Measurements from ENCODE around the gene RAMP1.

RAMP1 gene

DNA sequence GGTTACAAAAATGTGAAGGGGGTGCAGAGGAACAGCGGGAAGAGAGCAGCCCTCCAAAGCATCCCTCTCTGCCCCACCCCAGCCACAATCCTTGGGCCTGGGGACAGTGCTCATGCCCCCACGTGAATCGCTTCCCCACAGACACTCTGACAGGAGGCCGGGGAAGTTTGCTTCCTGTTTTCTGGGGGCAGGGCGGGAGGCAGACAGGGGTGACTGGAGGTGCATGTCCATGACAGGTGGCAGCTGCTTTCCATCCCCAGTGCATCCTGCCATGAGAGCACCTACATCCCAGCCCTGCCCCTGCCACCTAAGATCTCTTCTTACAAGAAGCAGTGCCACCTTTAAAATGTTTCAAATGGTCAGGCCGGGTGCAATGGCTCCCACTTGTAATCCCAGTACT lies 60.2 kb downstream of the RAMP1 start:
- WGBS (ENCODE audit: insufficient coverage, insufficient read length) = no CpG with 5 or more reads among the region's 6 CpGs

DNA sequence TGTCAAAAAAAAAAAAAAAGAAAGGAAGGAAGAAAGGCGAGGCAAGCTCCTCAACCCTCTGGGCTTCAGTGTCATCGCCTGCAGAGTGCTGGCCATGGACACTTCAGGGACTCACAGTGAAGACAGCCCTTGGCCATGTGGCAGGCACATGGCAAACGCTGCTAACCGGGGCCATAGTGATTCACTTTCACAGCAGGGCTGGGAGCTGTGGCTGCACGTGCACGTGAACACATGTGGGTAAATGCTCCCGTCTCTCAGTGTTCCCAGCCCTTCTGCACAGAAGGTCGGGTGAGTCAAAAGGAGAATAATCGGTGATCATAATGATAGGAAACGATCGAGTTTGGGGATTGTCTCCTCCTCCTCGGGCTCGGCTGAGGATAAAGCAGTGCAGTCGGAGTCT lies 61.2 kb downstream of the RAMP1 start:
- H3K4me3 ChIP-seq (ENCODE audit: low read length) = no peak overlapping the region
- H3K36me3 ChIP-seq (ENCODE audit: control insufficient read depth, insufficient read depth, low read length) = no peaks in the 10 kb centered on the region
- WGBS (ENCODE audit: insufficient coverage, insufficient read length) = no CpG with 5 or more reads among the region's 14 CpGs
- no peak for DNase-seq (ENCODE audit: low read depth, low spot score)
- H3K4me1 ChIP-seq (ENCODE audit: control insufficient read depth, insufficient read depth, low read length) = peaks cover 6% of the 10 kb centered on the region; the same call in 1 of the 2 replicates
- no peaks in the 10 kb centered on the region for H3K9me3 ChIP-seq (ENCODE audit: control insufficient read depth, insufficient read depth, low read length)
- no peaks in the 10 kb centered on the region for H3K27me3 ChIP-seq (ENCODE audit: control insufficient read depth, insufficient read depth, low read length)
- H3K27ac ChIP-seq (ENCODE audit: low read length) = no peak overlapping the region

More for the DNA sequence above, 60.2 kb downstream of the RAMP1 start:
- Histone ChIP-seq H3K4me3 (ENCODE audit: low read length) (no peak overlapping the region), H3K36me3 (ENCODE audit: control insufficient read depth, insufficient read depth, low read length) (no peaks in the 10 kb centered on the region), H3K9me3 (ENCODE audit: control insufficient read depth, insufficient read depth, low read length) (no peaks in the 10 kb centered on the region), H3K27me3 (ENCODE audit: control insufficient read depth, insufficient read depth, low read length) (no peaks in the 10 kb centered on the region), H3K27ac (ENCODE audit: low read length) (no peak overlapping the region), H3K4me1 (ENCODE audit: control insufficient read depth, insufficient read depth, low read length) (peaks cover 6% of the 10 kb centered on the region; the same call in 1 of the 2 replicates)
- no peak for DNase-seq (ENCODE audit: low read depth, low spot score)

DNA sequence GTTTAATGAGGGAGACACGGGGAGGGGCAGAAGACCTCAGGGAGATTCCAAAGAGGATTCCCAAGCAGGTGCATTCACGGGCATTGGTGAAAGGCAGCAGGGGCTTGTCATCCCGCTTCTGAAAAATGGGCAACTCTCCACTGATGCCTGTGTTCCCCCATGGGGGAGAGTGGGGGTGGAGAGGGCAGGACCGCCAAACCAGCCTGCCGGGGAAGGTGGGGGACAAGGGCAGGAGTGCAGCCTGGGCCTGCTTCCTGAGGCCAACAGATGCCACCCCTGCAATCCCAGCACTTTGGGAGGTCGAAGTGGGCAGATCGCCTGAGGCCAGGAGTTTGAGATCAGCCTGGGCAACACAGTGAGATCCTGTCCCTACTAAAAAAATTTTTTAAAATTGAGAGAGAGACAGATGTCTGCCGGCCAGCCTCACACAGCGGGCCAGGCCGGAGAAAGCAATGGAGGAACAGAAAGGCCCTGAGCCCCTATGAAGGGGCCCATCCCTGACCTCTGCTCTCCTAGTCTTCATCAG lies 62.6 kb downstream of the RAMP1 start:
- Histone ChIP-seq H3K9me3 (ENCODE audit: control insufficient read depth, insufficient read depth, low read length) (no peaks in the 10 kb centered on the region), H3K36me3 (ENCODE audit: control insufficient read depth, insufficient read depth, low read length) (no peaks in the 10 kb centered on the region), H3K4me3 (ENCODE audit: low read length) (no peak overlapping the region), H3K4me1 (ENCODE audit: control insufficient read depth, insufficient read depth, low read length) (peaks cover 6% of the 10 kb centered on the region; the same call in 1 of the 2 replicates), H3K27ac (ENCODE audit: low read length) (no peak overlapping the region), H3K27me3 (ENCODE audit: control insufficient read depth, insufficient read depth, low read length) (no peaks in the 10 kb centered on the region)
- WGBS (ENCODE audit: insufficient coverage, insufficient read length) = no CpG with 5 or more reads among the region's 10 CpGs
- no peak for DNase-seq (ENCODE audit: low read depth, low spot score)

- no peak overlapping the region for H3K4me3 ChIP-seq (ENCODE audit: low read length)
Observed at GRCh38 chr2:237922641-237923361, 63.4 kb downstream of the RAMP1 start.

DNA sequence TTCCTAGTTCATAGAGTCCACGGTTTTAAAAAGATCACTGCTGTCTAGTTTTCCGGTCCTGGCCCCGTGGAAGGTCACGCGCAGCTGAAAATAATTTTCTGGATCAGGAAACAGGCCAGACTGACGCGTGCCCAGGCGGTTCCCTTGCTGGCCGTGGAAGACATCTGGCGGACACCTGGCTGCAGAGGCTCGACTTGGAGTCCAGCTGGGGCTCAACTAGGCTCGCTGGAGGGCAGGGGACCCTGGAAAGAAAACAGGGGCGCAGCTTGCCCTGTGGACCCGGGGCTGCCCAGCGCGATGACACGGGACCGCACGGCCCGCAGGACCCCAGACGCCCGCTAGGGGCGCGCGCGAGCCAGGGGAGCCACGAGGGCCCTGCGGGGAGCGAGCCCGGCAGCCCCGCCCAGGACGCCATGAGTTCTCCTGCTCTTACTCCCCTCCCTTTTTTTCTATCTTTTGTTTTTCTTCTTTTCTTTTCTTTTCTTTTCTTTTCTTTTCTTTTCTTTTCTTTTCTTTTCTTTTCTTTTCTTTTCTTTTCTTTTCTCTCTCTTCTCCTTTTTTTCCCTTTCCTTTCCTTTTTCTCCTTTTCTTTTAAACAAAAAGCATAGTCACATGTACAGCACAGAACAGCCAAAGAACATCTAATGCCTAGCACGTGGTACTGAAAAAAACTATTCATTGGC lies 64.2 kb downstream of the RAMP1 start:
- peaks cover 6% of the 10 kb centered on the region; the same call in 1 of the 2 replicates for H3K4me1 ChIP-seq (ENCODE audit: control insufficient read depth, insufficient read depth, low read length)
- H3K27ac ChIP-seq (ENCODE audit: low read length) = no peak overlapping the region
- H3K4me3 ChIP-seq (ENCODE audit: low read length) = no peak overlapping the region
- no CpG with 5 or more reads among the region's 33 CpGs for WGBS (ENCODE audit: insufficient coverage, insufficient read length)
- H3K36me3 ChIP-seq (ENCODE audit: control insufficient read depth, insufficient read depth, low read length) = no peaks in the 10 kb centered on the region
- no peaks in the 10 kb centered on the region for H3K27me3 ChIP-seq (ENCODE audit: control insufficient read depth, insufficient read depth, low read length)
- peak; percentile 25 for DNase-seq (ENCODE audit: low read depth, low spot score)
- H3K9me3 ChIP-seq (ENCODE audit: control insufficient read depth, insufficient read depth, low read length) = no peaks in the 10 kb centered on the region

More at GRCh38 chr2:237922641-237923361, 63.4 kb downstream of the RAMP1 start:
- no CpG with 5 or more reads among the region's 13 CpGs for WGBS (ENCODE audit: insufficient coverage, insufficient read length)
- Histone ChIP-seq H3K4me1 (ENCODE audit: control insufficient read depth, insufficient read depth, low read length) (peaks cover 6% of the 10 kb centered on the region; the same call in 1 of the 2 replicates), H3K36me3 (ENCODE audit: control insufficient read depth, insufficient read depth, low read length) (no peaks in the 10 kb centered on the region), H3K27me3 (ENCODE audit: control insufficient read depth, insufficient read depth, low read length) (no peaks in the 10 kb centered on the region), H3K27ac (ENCODE audit: low read length) (no peak overlapping the region), H3K9me3 (ENCODE audit: control insufficient read depth, insufficient read depth, low read length) (no peaks in the 10 kb centered on the region)
- no peak for DNase-seq (ENCODE audit: low read depth, low spot score)

DNA sequence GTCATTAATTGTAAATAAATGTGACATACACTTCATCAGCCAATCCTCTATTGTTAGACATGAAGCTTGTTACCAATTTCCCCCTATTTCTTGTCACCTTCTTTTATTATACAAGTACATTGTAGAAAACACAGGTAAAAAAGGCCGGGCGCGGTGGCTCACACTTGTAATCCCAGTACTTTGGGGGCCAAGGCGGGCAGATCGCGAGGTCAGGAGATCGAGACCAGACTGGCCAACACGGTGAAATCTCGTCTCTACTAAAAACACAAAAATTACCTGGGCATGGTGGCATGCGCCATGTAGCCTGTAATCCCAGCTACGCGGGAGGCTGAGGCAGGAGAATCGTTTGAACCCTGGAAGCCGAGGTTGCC lies 64.7 kb downstream of the RAMP1 start:
- H3K4me3 ChIP-seq (ENCODE audit: low read length) = no peak overlapping the region
- no CpG with 5 or more reads among the region's 14 CpGs for WGBS (ENCODE audit: insufficient coverage, insufficient read length)
- H3K27ac ChIP-seq (ENCODE audit: low read length) = no peak overlapping the region
- H3K9me3 ChIP-seq (ENCODE audit: control insufficient read depth, insufficient read depth, low read length) = no peaks in the 10 kb centered on the region
- H3K4me1 ChIP-seq (ENCODE audit: control insufficient read depth, insufficient read depth, low read length) = peaks cover 6% of the 10 kb centered on the region; the same call in 1 of the 2 replicates
- no peaks in the 10 kb centered on the region for H3K27me3 ChIP-seq (ENCODE audit: control insufficient read depth, insufficient read depth, low read length)
- no peak for DNase-seq (ENCODE audit: low read depth, low spot score)
- H3K36me3 ChIP-seq (ENCODE audit: control insufficient read depth, insufficient read depth, low read length) = no peaks in the 10 kb centered on the region

DNA sequence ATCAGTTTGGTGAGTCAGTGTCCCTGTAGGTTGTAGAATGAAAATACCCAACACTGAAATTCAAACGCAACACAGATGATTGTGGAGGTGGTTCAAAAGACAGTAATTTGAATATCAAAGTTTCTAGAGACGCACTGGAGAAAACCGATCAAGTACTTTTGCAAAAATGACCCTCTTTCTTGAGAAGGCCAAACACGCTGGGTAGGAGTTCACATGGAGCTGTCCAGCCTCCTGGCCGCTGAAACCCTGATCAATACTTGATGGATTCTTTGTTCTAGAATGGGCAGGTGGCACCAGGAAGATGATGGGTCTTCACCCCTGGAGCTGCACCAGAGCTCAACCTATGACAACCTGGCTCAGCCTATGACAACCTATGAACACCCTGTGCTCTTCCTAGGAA lies 67.7 kb downstream of the RAMP1 start:
- H3K4me1 ChIP-seq (ENCODE audit: control insufficient read depth, insufficient read depth, low read length) = peaks cover 6% of the 10 kb centered on the region; the same call in 1 of the 2 replicates
- H3K27me3 ChIP-seq (ENCODE audit: control insufficient read depth, insufficient read depth, low read length) = no peaks in the 10 kb centered on the region
- no peak overlapping the region for H3K27ac ChIP-seq (ENCODE audit: low read length)
- H3K36me3 ChIP-seq (ENCODE audit: control insufficient read depth, insufficient read depth, low read length) = no peaks in the 10 kb centered on the region
- no CpG with 5 or more reads among the region's 5 CpGs for WGBS (ENCODE audit: insufficient coverage, insufficient read length)
- no peak overlapping the region for H3K4me3 ChIP-seq (ENCODE audit: low read length)
- no peak for DNase-seq (ENCODE audit: low read depth, low spot score)
- H3K9me3 ChIP-seq (ENCODE audit: control insufficient read depth, insufficient read depth, low read length) = no peaks in the 10 kb centered on the region

DNA sequence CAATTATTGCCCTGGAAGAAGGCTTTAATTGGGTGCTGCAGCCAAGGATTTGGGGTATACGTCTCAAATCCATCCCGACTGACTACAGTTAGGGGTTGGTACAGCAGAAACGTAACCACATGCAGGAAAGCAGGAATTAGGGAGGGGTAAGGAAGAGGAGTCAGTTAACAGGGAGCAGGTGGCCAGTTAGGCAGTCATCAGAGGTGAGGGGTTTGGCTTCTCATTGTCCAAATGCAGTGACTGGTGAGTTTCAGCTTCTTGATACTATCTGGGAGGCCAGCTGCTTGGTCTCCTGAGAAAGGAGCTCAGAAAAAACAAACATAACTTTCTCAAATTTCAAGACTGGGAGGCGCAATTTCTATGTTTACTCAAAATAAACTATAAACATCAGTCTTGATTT lies 68.6 kb downstream of the RAMP1 start:
- no peak overlapping the region for H3K4me3 ChIP-seq (ENCODE audit: low read length)
- H3K36me3 ChIP-seq (ENCODE audit: control insufficient read depth, insufficient read depth, low read length) = no peaks in the 10 kb centered on the region
- DNase-seq (ENCODE audit: low read depth, low spot score) = no peak
- no peaks in the 10 kb centered on the region for H3K9me3 ChIP-seq (ENCODE audit: control insufficient read depth, insufficient read depth, low read length)
- no peaks in the 10 kb centered on the region for H3K27me3 ChIP-seq (ENCODE audit: control insufficient read depth, insufficient read depth, low read length)
- no CpG with 5 or more reads among the region's 4 CpGs for WGBS (ENCODE audit: insufficient coverage, insufficient read length)
- no peak overlapping the region for H3K27ac ChIP-seq (ENCODE audit: low read length)
- peaks cover 2% of the 10 kb centered on the region; the same call in 1 of the 2 replicates for H3K4me1 ChIP-seq (ENCODE audit: control insufficient read depth, insufficient read depth, low read length)

- H3K36me3 ChIP-seq (ENCODE audit: control insufficient read depth, insufficient read depth, low read length) = no peaks in the 10 kb centered on the region
- H3K27me3 ChIP-seq (ENCODE audit: control insufficient read depth, insufficient read depth, low read length) = no peaks in the 10 kb centered on the region
- no peaks in the 10 kb centered on the region for H3K9me3 ChIP-seq (ENCODE audit: control insufficient read depth, insufficient read depth, low read length)
- no peak for DNase-seq (ENCODE audit: low read depth, low spot score)
- WGBS (ENCODE audit: insufficient coverage, insufficient read length) = no CpG with 5 or more reads among the region's 9 CpGs
- no peaks in the 10 kb centered on the region for H3K4me1 ChIP-seq (ENCODE audit: control insufficient read depth, insufficient read depth, low read length)
- no peak overlapping the region for H3K27ac ChIP-seq (ENCODE audit: low read length)
- H3K4me3 ChIP-seq (ENCODE audit: low read length) = no peak overlapping the region
Observed at GRCh38 chr2:237929979-237930378, 70.6 kb downstream of the RAMP1 start.

- Histone ChIP-seq H3K4me1 (ENCODE audit: control insufficient read depth, insufficient read depth, low read length) (no peaks in the 10 kb centered on the region), H3K36me3 (ENCODE audit: control insufficient read depth, insufficient read depth, low read length) (no peaks in the 10 kb centered on the region), H3K4me3 (ENCODE audit: low read length) (no peak overlapping the region), H3K27me3 (ENCODE audit: control insufficient read depth, insufficient read depth, low read length) (no peaks in the 10 kb centered on the region), H3K9me3 (ENCODE audit: control insufficient read depth, insufficient read depth, low read length) (no peaks in the 10 kb centered on the region), H3K27ac (ENCODE audit: low read length) (no peak overlapping the region)
- no peak for DNase-seq (ENCODE audit: low read depth, low spot score)
- WGBS (ENCODE audit: insufficient coverage, insufficient read length) = no CpG with 5 or more reads among the region's 9 CpGs
Observed at GRCh38 chr2:237931205-237931721, 71.8 kb downstream of the RAMP1 start.
